SK-N-MC (cell line): ENCODE measurements around the gene RPL9.

Experiments used
- EZH2 ChIP-seq: fragments of 200-600 bp; sonication (generic); IDR thresholded peaks from one replicate; pipeline ENCODE4 v1.6.1; 2017; ENCODE audit warnings: antibody characterized with exemption
- POLR2AphosphoS5 ChIP-seq: IDR thresholded peaks from 2 replicates; pipeline ENCODE4 v1.6.1; 2012; ENCODE audit warnings: mild to moderate bottlenecking, low read depth, low read length, borderline replicate concordance

GRCh38 chr4:39498727-39499020 lies 40.0 kb upstream of the RPL9 start:
- TF ChIP-seq EZH2: no peak
- TF ChIP-seq POLR2AphosphoS5: no peak
